T-helper 17 cell (primary cell): ENCODE results near the gene FKBP11. TPM values are rescaled to one million over a fixed set of nuclear protein-coding genes. Genes with fewer than 3 reads are reported as not detected.

Experiments
- ATAC-seq: fragments of 150-1000 bp; cut with Tn5 transposase; 2 replicates; pipeline ENCODE4 v1.10.0; 2021; ENCODE audit warnings: mild to moderate bottlenecking, moderate library complexity
- DNase-seq, 3 donors: peaks; one replicate each; pipeline versions ENCODE4 v3.0.0 to v3.0.0-alpha.2; 2020 to 2021
- H3K9me3 ChIP-seq: one replicate; pipeline ENCODE4 v1.7.0; 2013; ENCODE audit warnings: low read length, mild to moderate bottlenecking; ENCODE audit not compliant: control insufficient read depth, poor library complexity, severe bottlenecking
- H3K27ac Mint-ChIP-seq: one replicate; pipeline ENCODE4 v1.8.0; 2022; ENCODE audit warnings: mild to moderate bottlenecking, moderate library complexity, mixed read lengths
- H3K27me3 Mint-ChIP-seq: one replicate; pipeline ENCODE4 v1.8.0; 2022; ENCODE audit warnings: mixed read lengths
- H3K36me3 Mint-ChIP-seq: one replicate; pipeline ENCODE4 v1.8.0; 2022; ENCODE audit warnings: low read depth, mixed read lengths
- H3K4me1 Mint-ChIP-seq: one replicate; pipeline ENCODE4 v1.8.0; 2022; ENCODE audit warnings: mild to moderate bottlenecking, mixed read lengths
- H3K4me3 Mint-ChIP-seq: one replicate; pipeline ENCODE4 v1.8.0; 2022; ENCODE audit warnings: mild to moderate bottlenecking, moderate library complexity, mixed read lengths
- total RNA-seq, 4 donors: library from RNA in 2 of 4; stranded (reverse) in 2 of 4; gene quantifications; one replicate each; pipeline ENCODE4 v1.2.3 and lab custom pipeline; 2022 to 2026

FKBP11 gene
- total RNA-seq, 2 donors from 2014 or later, result 132 to 145 TPM

GRCh38 chr12:48965298-48965838, 40.1 kb upstream of the FKBP11 start:
- H3K4me1 Mint-ChIP-seq, result peaks cover 4% of the 10 kb centered on the region
- H3K27me3 Mint-ChIP-seq, result peaks cover 6% of the 10 kb centered on the region
- no peak overlapping the region for H3K27ac Mint-ChIP-seq
- H3K4me3 Mint-ChIP-seq, result no peak overlapping the region
- no peak for DNase-seq
- H3K9me3 ChIP-seq, result no peaks in the 10 kb centered on the region
- ATAC-seq, result no peak
- H3K36me3 Mint-ChIP-seq, result no peaks in the 10 kb centered on the region

GRCh38 chr12:48961801-48962200, 36.5 kb upstream of the FKBP11 start:
- DNase-seq, result no peak
- ATAC-seq, result no peak
- Mint-ChIP-seq H3K27ac (no peak overlapping the region), H3K27me3 (peaks cover 6% of the 10 kb centered on the region), H3K36me3 (peaks cover 5% of the 10 kb centered on the region), H3K4me3 (no peak overlapping the region), H3K4me1 (peaks cover 15% of the 10 kb centered on the region)
- H3K9me3 ChIP-seq, result no peaks in the 10 kb centered on the region

GRCh38 chr12:48961331-48961730, 36.0 kb upstream of the FKBP11 start:
- no peaks in the 10 kb centered on the region for H3K9me3 ChIP-seq
- DNase-seq, result no peak
- Mint-ChIP-seq H3K27me3 (peaks cover 6% of the 10 kb centered on the region), H3K4me3 (no peak overlapping the region), H3K27ac (no peak overlapping the region), H3K4me1 (peaks cover 19% of the 10 kb centered on the region), H3K36me3 (peaks cover 5% of the 10 kb centered on the region)
- no peak for ATAC-seq

GRCh38 chr12:48960834-48961233, 35.5 kb upstream of the FKBP11 start:
- H3K9me3 ChIP-seq, result no peaks in the 10 kb centered on the region
- no peak overlapping the region for H3K4me3 Mint-ChIP-seq
- H3K4me1 Mint-ChIP-seq, result peaks cover 24% of the 10 kb centered on the region
- peaks cover 6% of the 10 kb centered on the region for H3K27me3 Mint-ChIP-seq
- ATAC-seq (no peak), DNase-seq (no peak)
- H3K36me3 Mint-ChIP-seq, result peaks cover 5% of the 10 kb centered on the region
- no peak overlapping the region for H3K27ac Mint-ChIP-seq

- H3K4me1 Mint-ChIP-seq, result peaks cover 35% of the 10 kb centered on the region
- no peak for ATAC-seq
- peak overlapping the region; percentile 92 for H3K27ac Mint-ChIP-seq
- peaks cover 6% of the 10 kb centered on the region for H3K27me3 Mint-ChIP-seq
- DNase-seq, result no peak
- H3K9me3 ChIP-seq, result no peaks in the 10 kb centered on the region
- H3K4me3 Mint-ChIP-seq, result peak overlapping the region; percentile 99
- H3K36me3 Mint-ChIP-seq, result peaks cover 5% of the 10 kb centered on the region
These were observed 32.7 kb upstream of the FKBP11 start for GRCh38 chr12:48958049-48958388.

GRCh38 chr12:48957141-48958048, 32.1 kb upstream of the FKBP11 start, which contains the start of gene ARF3:
ARF3 (minus strand) TSS chr12:48957487; CDS start chr12:48941095, 16,392 bp downstream.
- H3K4me3 Mint-ChIP-seq, result peak within 1 kb of the TSS; percentile 99
- H3K27me3 Mint-ChIP-seq, result peaks cover 6% of the 10 kb centered on the region
- H3K27ac Mint-ChIP-seq, result peak within 1 kb of the TSS; percentile 92
- peaks cover 39% of the 10 kb centered on the region for H3K4me1 Mint-ChIP-seq
- DNase-seq (peak; percentile 85 to 91 (median 89)), ATAC-seq (peak; percentile 96)
- H3K36me3 Mint-ChIP-seq, result peaks cover 6% of the 10 kb centered on the region
- no peaks in the 10 kb centered on the region for H3K9me3 ChIP-seq

- peak; percentile 25 for ATAC-seq
- no peaks in the 10 kb centered on the region for H3K9me3 ChIP-seq
- H3K36me3 Mint-ChIP-seq, result peaks cover 8% of the 10 kb centered on the region
- peaks cover 41% of the 10 kb centered on the region for H3K4me1 Mint-ChIP-seq
- no peak for DNase-seq
- peak overlapping the region; percentile 92 for H3K27ac Mint-ChIP-seq
- peak overlapping the region; percentile 99 for H3K4me3 Mint-ChIP-seq
- peaks cover 6% of the 10 kb centered on the region for H3K27me3 Mint-ChIP-seq
These were observed 31.2 kb upstream of the FKBP11 start for GRCh38 chr12:48956279-48957140.

GRCh38 chr12:48954841-48955501, 29.7 kb upstream of the FKBP11 start:
- DNase-seq (no peak), ATAC-seq (no peak)
- peaks cover 41% of the 10 kb centered on the region for H3K4me1 Mint-ChIP-seq
- H3K27ac Mint-ChIP-seq, result peak overlapping the region; percentile 92
- no peaks in the 10 kb centered on the region for H3K27me3 Mint-ChIP-seq
- no peak overlapping the region for H3K4me3 Mint-ChIP-seq
- H3K9me3 ChIP-seq, result no peaks in the 10 kb centered on the region
- peaks cover 8% of the 10 kb centered on the region for H3K36me3 Mint-ChIP-seq

GRCh38 chr12:48954061-48954460, 28.8 kb upstream of the FKBP11 start:
- H3K4me3 Mint-ChIP-seq, result no peak overlapping the region
- H3K9me3 ChIP-seq, result no peaks in the 10 kb centered on the region
- H3K27me3 Mint-ChIP-seq, result no peaks in the 10 kb centered on the region
- no peak for DNase-seq
- no peak for ATAC-seq
- peaks cover 8% of the 10 kb centered on the region for H3K36me3 Mint-ChIP-seq
- H3K27ac Mint-ChIP-seq, result no peak overlapping the region
- H3K4me1 Mint-ChIP-seq, result peaks cover 39% of the 10 kb centered on the region

- H3K9me3 ChIP-seq, result no peaks in the 10 kb centered on the region
- Mint-ChIP-seq H3K27me3 (no peaks in the 10 kb centered on the region), H3K4me1 (peaks cover 40% of the 10 kb centered on the region), H3K27ac (no peak overlapping the region), H3K4me3 (no peak overlapping the region), H3K36me3 (peaks cover 11% of the 10 kb centered on the region)
- no peak for ATAC-seq
- DNase-seq, result no peak
These were observed 27.4 kb upstream of the FKBP11 start for GRCh38 chr12:48952691-48953090.

GRCh38 chr12:48947727-48948126, 22.4 kb upstream of the FKBP11 start:
- H3K9me3 ChIP-seq, result no peaks in the 10 kb centered on the region
- peaks cover 7% of the 10 kb centered on the region for H3K36me3 Mint-ChIP-seq
- peaks cover 27% of the 10 kb centered on the region for H3K4me1 Mint-ChIP-seq
- DNase-seq (no peak), ATAC-seq (no peak)
- no peak overlapping the region for H3K4me3 Mint-ChIP-seq
- no peak overlapping the region for H3K27ac Mint-ChIP-seq
- H3K27me3 Mint-ChIP-seq, result no peaks in the 10 kb centered on the region

- ATAC-seq, result no peak
- Mint-ChIP-seq H3K27ac (no peak overlapping the region), H3K4me3 (no peak overlapping the region), H3K27me3 (no peaks in the 10 kb centered on the region), H3K36me3 (peaks cover 6% of the 10 kb centered on the region), H3K4me1 (peaks cover 27% of the 10 kb centered on the region)
- H3K9me3 ChIP-seq, result no peaks in the 10 kb centered on the region
- DNase-seq, result no peak
These were observed 21.7 kb upstream of the FKBP11 start for GRCh38 chr12:48946943-48947342.

- ATAC-seq, result no peak
- DNase-seq, result no peak
- Mint-ChIP-seq H3K4me1 (peaks cover 27% of the 10 kb centered on the region), H3K4me3 (no peak overlapping the region), H3K36me3 (peaks cover 6% of the 10 kb centered on the region), H3K27ac (no peak overlapping the region), H3K27me3 (no peaks in the 10 kb centered on the region)
- H3K9me3 ChIP-seq, result no peaks in the 10 kb centered on the region
These were observed 20.9 kb upstream of the FKBP11 start for GRCh38 chr12:48946205-48946604.
